A673 (cell line): ENCODE measurements around the gene MAP2. TPM values are rescaled to one million over a fixed set of nuclear protein-coding genes. Genes with fewer than 3 reads are reported as not detected.

Source experiments
- BruUV-seq: library from RNA; stranded (reverse); fragments of 400-500 nt; replicated peaks from 2 replicates; lab custom pipeline; 2021; lab: Mats Ljungman, UMichigan
- CTCF ChIA-PET: fragments of 300-600 bp; sonication (Branson Sonifier 250); formaldehyde crosslinking; loops from one replicate; lab custom pipeline; 2022; ENCODE audit warnings: antibody characterized with exemption; lab: Charles Lee
- POLR2A ChIA-PET: fragments of 300-600 bp; sonication (Branson Sonifier 250); formaldehyde crosslinking; loops from one replicate; lab custom pipeline; 2022; ENCODE audit warnings: antibody characterized with exemption; ENCODE audit not compliant: low non-redundant PET; lab: Charles Lee
- DNase-seq: peaks from one replicate; pipeline ENCODE4 v3.0.0-alpha.2; 2015; ENCODE audit warnings: low spot score
- H3K27ac ChIP-seq: fragments of 200-600 bp; sonication (generic); 2 replicates; pipeline ENCODE4 v1.5.1; 2016; ENCODE audit warnings: mixed run types, low read depth, mild to moderate bottlenecking, mixed read lengths, antibody characterized with exemption, low read length; ENCODE audit not compliant: poor library complexity, severe bottlenecking
- H3K27me3 ChIP-seq: fragments of 200-600 bp; sonication (generic); replicated peaks from 2 replicates; pipeline ENCODE4 v1.6.1; 2017; ENCODE audit warnings: mixed run types, low read depth, mild to moderate bottlenecking, mixed read lengths, antibody characterized with exemption, low read length; ENCODE audit not compliant: insufficient read depth, poor library complexity
- H3K36me3 ChIP-seq: fragments of 200-600 bp; sonication (generic); 2 replicates; pipeline ENCODE4 v1.6.1; 2016; ENCODE audit warnings: mixed run types, mild to moderate bottlenecking, mixed read lengths, antibody characterized with exemption, low read length; ENCODE audit not compliant: insufficient read depth, poor library complexity, severe bottlenecking
- H3K4me1 ChIP-seq: fragments of 200-600 bp; sonication (generic); 2 replicates; pipeline ENCODE4 v1.6.1; 2017; ENCODE audit warnings: mixed run types, mild to moderate bottlenecking, mixed read lengths, antibody characterized with exemption, low read length; ENCODE audit not compliant: insufficient read depth, poor library complexity, severe bottlenecking
- H3K4me3 ChIP-seq: fragments of 200-600 bp; sonication (generic); 2 replicates; pipeline ENCODE4 v1.5.1; 2016; ENCODE audit warnings: low read depth, mixed run types, mild to moderate bottlenecking, mixed read lengths, low read length; ENCODE audit not compliant: poor library complexity, severe bottlenecking
- H3K9me3 ChIP-seq: fragments of 200-600 bp; sonication (generic); 2 replicates; pipeline ENCODE4 v1.6.1; 2016; ENCODE audit warnings: mixed run types, low read depth, mild to moderate bottlenecking, mixed read lengths, antibody characterized with exemption, low read length; ENCODE audit not compliant: poor library complexity, severe bottlenecking
- EZH2 ChIP-seq: fragments of 200-600 bp; sonication (generic); IDR thresholded peaks from 2 replicates; pipeline ENCODE4 v1.6.1; 2017; ENCODE audit warnings: borderline replicate concordance, low read depth, mild to moderate bottlenecking, mixed read lengths, antibody characterized with exemption, low read length; ENCODE audit not compliant: poor library complexity, severe bottlenecking
- intact Hi-C: fragments of 100-400 bp; cut with micrococcal nuclease; formaldehyde crosslinking; loops from one replicate; pipeline ENCODE4 v1.10.0; 2022; ENCODE audit not compliant: unreplicated experiment
- total RNA-seq: library from RNA; stranded (reverse); gene quantifications from 2 replicates; pipeline ENCODE4 v1.2.3, GENCODE V29; 2021
- TF ChIP-seq, protein P1 (sequence below): fragments of 300-800, 200-600 bp; sonication (generic); conservative IDR thresholded peaks from 2 replicates; pipeline ENCODE4 v1.5.1; 2017; ENCODE audit warnings: low read depth, mild to moderate bottlenecking, antibody characterized with exemption, low read length, moderate library complexity, mixed read lengths

Gene MAP2
- total RNA-seq, 1 experiment from 2014 or later: 1.7 TPM

DNA sequence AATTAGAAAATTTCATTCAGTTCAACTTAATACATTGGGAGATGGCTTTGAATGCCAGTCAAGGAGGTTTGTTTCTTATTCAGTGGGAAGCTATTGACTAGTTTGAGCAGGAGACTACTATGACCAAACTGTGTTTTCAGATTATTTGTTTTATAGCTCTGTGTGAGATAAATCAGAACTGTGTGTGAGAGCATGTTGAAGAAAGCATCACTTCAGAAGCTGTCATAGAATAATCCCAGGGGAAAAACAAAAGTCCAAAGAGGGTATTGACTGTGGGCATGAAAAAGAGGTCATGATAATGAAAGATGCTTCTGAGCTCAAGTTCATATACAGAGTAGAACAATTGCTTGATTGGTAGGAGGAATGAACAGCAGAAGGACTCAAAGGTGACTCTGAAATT is 160.6 kb downstream of the MAP2 start:
- CTCF ChIA-PET: no interaction called here
- Histone ChIP-seq H3K27ac (no peak overlapping the region), H3K4me1 (peaks cover 4% of the 10 kb centered on the region), H3K4me3 (no peak overlapping the region), H3K27me3 (no peaks in the 10 kb centered on the region), H3K9me3 (no peaks in the 10 kb centered on the region), H3K36me3 (no peaks in the 10 kb centered on the region)
- TF ChIP-seq, protein P1, sequence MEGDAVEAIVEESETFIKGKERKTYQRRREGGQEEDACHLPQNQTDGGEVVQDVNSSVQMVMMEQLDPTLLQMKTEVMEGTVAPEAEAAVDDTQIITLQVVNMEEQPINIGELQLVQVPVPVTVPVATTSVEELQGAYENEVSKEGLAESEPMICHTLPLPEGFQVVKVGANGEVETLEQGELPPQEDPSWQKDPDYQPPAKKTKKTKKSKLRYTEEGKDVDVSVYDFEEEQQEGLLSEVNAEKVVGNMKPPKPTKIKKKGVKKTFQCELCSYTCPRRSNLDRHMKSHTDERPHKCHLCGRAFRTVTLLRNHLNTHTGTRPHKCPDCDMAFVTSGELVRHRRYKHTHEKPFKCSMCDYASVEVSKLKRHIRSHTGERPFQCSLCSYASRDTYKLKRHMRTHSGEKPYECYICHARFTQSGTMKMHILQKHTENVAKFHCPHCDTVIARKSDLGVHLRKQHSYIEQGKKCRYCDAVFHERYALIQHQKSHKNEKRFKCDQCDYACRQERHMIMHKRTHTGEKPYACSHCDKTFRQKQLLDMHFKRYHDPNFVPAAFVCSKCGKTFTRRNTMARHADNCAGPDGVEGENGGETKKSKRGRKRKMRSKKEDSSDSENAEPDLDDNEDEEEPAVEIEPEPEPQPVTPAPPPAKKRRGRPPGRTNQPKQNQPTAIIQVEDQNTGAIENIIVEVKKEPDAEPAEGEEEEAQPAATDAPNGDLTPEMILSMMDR: no peak
- TF ChIP-seq EZH2: no peak
- intact Hi-C loops: loop anchor here (5.0 kb wide), 1 partner anchor 378 kb away; no protein-coding TSS in a partner anchor
- DNase-seq: no peak
- POLR2A ChIA-PET: no interaction called here
- no TSS peak for BruUV-seq

DNA sequence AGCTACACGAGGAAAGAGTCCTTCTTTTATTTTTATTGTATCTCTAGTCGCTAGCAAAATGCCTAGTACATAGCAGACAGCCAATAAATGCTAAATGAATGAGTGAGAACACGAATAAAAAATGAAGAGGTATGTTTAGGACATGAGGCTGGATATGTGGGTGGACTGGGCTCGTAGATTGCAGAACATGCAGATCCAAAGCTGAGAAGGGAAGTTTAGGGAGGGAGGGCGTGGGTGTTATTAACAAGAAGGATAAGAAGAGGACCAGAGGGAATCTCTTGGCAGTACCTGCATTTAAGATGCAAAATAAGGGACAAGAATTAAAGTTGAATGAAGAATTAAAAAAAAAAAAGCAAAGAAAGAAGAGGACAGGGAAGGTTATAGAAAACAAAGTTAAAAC is 161.1 kb downstream of the MAP2 start:
- intact Hi-C loops: loop anchor here (5.0 kb wide), 1 partner anchor 377 kb away; no protein-coding TSS in a partner anchor

DNA sequence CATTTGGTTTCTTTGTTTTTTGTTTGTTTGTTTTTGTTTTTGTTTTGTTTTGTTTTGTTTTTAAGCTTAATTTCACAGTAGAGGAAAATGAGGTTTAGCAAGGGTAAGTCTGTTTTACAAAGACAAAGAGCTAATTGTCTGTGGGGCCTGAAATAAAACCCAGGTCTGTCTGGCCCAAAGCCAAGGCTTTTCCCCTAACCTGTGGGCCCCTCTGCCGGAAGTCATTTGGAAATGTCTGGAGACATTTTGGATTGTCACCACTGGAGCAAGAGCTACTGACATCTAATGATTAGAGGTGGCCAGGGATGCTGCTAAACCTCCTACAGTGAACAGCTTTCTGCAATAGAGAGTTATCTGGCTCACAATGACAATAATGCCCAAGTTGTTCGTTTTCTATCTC is 167.2 kb downstream of the MAP2 start:
- H3K36me3 ChIP-seq: no peaks in the 10 kb centered on the region
- H3K27ac ChIP-seq: no peak overlapping the region
- POLR2A ChIA-PET: no interaction called here
- H3K9me3 ChIP-seq: no peaks in the 10 kb centered on the region
- no peak overlapping the region for H3K4me3 ChIP-seq
- TF ChIP-seq EZH2: no peak
- TF ChIP-seq, protein P1: no peak
- no peaks in the 10 kb centered on the region for H3K27me3 ChIP-seq
- CTCF ChIA-PET: no interaction called here
- H3K4me1 ChIP-seq: peaks cover 4% of the 10 kb centered on the region
- no TSS peak for BruUV-seq
- no peak for DNase-seq
- intact Hi-C loops: no loop called here

More for the DNA sequence above, 161.1 kb downstream of the MAP2 start:
- POLR2A ChIA-PET: no interaction called here
- Histone ChIP-seq H3K4me3 (no peak overlapping the region), H3K4me1 (peaks cover 4% of the 10 kb centered on the region), H3K9me3 (no peaks in the 10 kb centered on the region), H3K27me3 (no peaks in the 10 kb centered on the region), H3K36me3 (no peaks in the 10 kb centered on the region), H3K27ac (no peak overlapping the region)
- CTCF ChIA-PET: no interaction called here
- no TSS peak for BruUV-seq
- TF ChIP-seq, protein P1: no peak
- TF ChIP-seq EZH2: no peak
- no peak for DNase-seq
